Adrenal gland (tissue), 12 donors: ENCODE results near the gene PLRG1. TPM values are rescaled to one million over a fixed set of nuclear protein-coding genes. Genes with fewer than 3 reads are reported as not detected.

Experiments
- DNase-seq, 7 donors: peaks; one replicate each; pipeline ENCODE4 v3.0.0-alpha.2; 2019 to 2020
- H3K27ac ChIP-seq, 5 donors: fragments of 200-600 bp; sonication (generic) in 4 of 5; 1 replicate in 3 of 5; 2 replicates in 2 of 5; pipeline versions ENCODE4 v1.5.1 to v1.8.0; 2016 to 2020; ENCODE audit warnings: mild to moderate bottlenecking in 1 of 5
- H3K27me3 ChIP-seq: fragments of 200-600 bp; 2 replicates; pipeline ENCODE4 v1.8.0; 2021
- H3K36me3 ChIP-seq, 2 donors: fragments of 200-600 bp; replicated peaks in 1 of 2; 1 replicate in 1 of 2; 2 replicates in 1 of 2; pipeline versions ENCODE4 v1.5.1 to v1.8.0; 2018 to 2022
- H3K4me1 ChIP-seq, 2 donors: fragments of 200-600 bp; replicated peaks in 1 of 2; 1 replicate in 1 of 2; 2 replicates in 1 of 2; pipeline versions ENCODE4 v1.5.1 to v1.8.0; 2018 to 2021
- H3K4me3 ChIP-seq, 4 donors: fragments of 200-600 bp; sonication (generic) in 3 of 4; one replicate each; pipeline ENCODE4 v1.5.1; 2016 to 2018
- H3K9me3 ChIP-seq, 3 donors: fragments of 200-600 bp; sonication (generic) in 1 of 3; replicated peaks in 1 of 3; 1 replicate in 2 of 3; 2 replicates in 1 of 3; pipeline versions ENCODE4 v1.5.1 to v1.8.0; 2016 to 2021
- CTCF ChIP-seq, 6 experiments: fragments of 450-650 bp in 4 of 6; fragments of 200-600 bp in 2 of 6; sonication (generic) in 1 of 6; IDR thresholded peaks; 1 replicate in 5 of 6; 2 replicates in 1 of 6; pipeline versions ENCODE4 v1.5.1 to v1.8.0; 2016 to 2021; ENCODE audit warnings: antibody characterized with exemption in 6 of 6, mild to moderate bottlenecking in 2 of 6, moderate library complexity in 1 of 6
- POLR2A ChIP-seq, 2 donors: fragments of 450-650 bp; IDR thresholded peaks; one replicate each; pipeline ENCODE4 v1.6.1; 2017; ENCODE audit warnings: antibody characterized with exemption in 2 of 2, mild to moderate bottlenecking in 2 of 2, moderate library complexity in 1 of 2
- WGBS, 4 donors: extraction: QIAGEN DNeasy Blood & Tissue Kit in 2 of 4; methylation state at CpG; one replicate each; pipeline versions ENCODE4 v1.1.5 to v1.1.7; 2013 to 2017; 5-methylcytosine and 5-hydroxymethylcytosine counted together
- intact Hi-C, 2 donors: fragments of 100-400 bp; cut with DNase I; formaldehyde crosslinking; loops; one replicate each; pipeline versions ENCODE4 v1.14.1 to v1.15.0; 2022 to 2023
- polyA plus RNA-seq, 3 donors: library from polyadenylated mRNA; stranded (reverse); fragments of 200-250 nt in 2 of 3; fragments of 350-450 nt in 1 of 3; fragmentation: Illumina TruSeq in 1 of 3; extraction: RNeasy Lipid Tissue Mini Kit (QIAGEN cat#74804) in 1 of 3; gene quantifications; one replicate each; pipeline ENCODE4 v1.2.3, GENCODE V29; 2013 to 2014
- total RNA-seq, 9 donors: library from RNA; depleted of rRNA in 4 of 9; stranded (reverse); fragments of >200 nt in 4 of 9; fragments of 120-200 nt in 1 of 9; fragmentation: NEBNext Ultra II Directional in 1 of 9; extraction: Animal tissue kit (Norgen Biotek cat#: 25700) in 1 of 9; gene quantifications; one replicate each; pipeline versions ENCODE4 v1.1.0 to v1.2.4, GENCODE V29; 2013 to 2023
- donor health status: healthy with polysubstance abuse.
- donor health status: Bipolar disorder and iron deficiency.
- donor health status: DM: yes; HTN: yes; CAD: no.
- donor health status: DM: no; HTN: no; CAD: no.
- donor health status: DM: no; HTN: no; CAD: no.
- donor health status: DM: yes; HTN: yes; CAD: no.

PLRG1 gene
- total and polyA plus RNA-seq, 12 donors, result 37.2 to 71.4 (median 54.3) TPM

GRCh38 chr4:154497889-154498288 is 52.3 kb downstream of the PLRG1 start:
- Histone ChIP-seq H3K9me3 (no peaks in the 10 kb centered on the region), H3K4me1 (no peaks in the 10 kb centered on the region), H3K27me3 (no peaks in the 10 kb centered on the region), H3K4me3 (no peak overlapping the region), H3K36me3 (no peaks in the 10 kb centered on the region), H3K27ac (no peak overlapping the region)
- no peak for DNase-seq
- 76 to 96% (median 85%) methylated on average over 5 of the region's 5 CpGs for whole genome bisulfite sequencing, 4 donors
- no peak for TF ChIP-seq CTCF (IDR thresholded peaks at IDR 0.05)
- TF ChIP-seq POLR2A (IDR thresholded peaks at IDR 0.05), result no peak
- intact Hi-C loops, result no loop called here

GRCh38 chr4:154495867-154496266 is 54.3 kb downstream of the PLRG1 start:
- no peaks in the 10 kb centered on the region for H3K9me3 ChIP-seq
- TF ChIP-seq POLR2A (IDR thresholded peaks at IDR 0.05), result no peak
- H3K4me3 ChIP-seq, result no peak overlapping the region
- peaks cover 0 to 5% of the 10 kb centered on the region in 2 donors for H3K4me1 ChIP-seq
- 85 to 96% (median 93%) methylated on average over 2 of the region's 2 CpGs for WGBS, 4 donors
- intact Hi-C loops, result no loop called here
- H3K27ac ChIP-seq, result no peak overlapping the region
- no peaks in the 10 kb centered on the region for H3K27me3 ChIP-seq
- H3K36me3 ChIP-seq, result no peaks in the 10 kb centered on the region
- no peak for DNase-seq

- Histone ChIP-seq H3K9me3 (no peaks in the 10 kb centered on the region), H3K27ac (no peak overlapping the region)
These were observed 57.9 kb downstream of the PLRG1 start for GRCh38 chr4:154492288-154492687.

GRCh38 chr4:154491341-154492271 is 58.6 kb downstream of the PLRG1 start, which contains the start of gene DCHS2:
DCHS2 (minus strand) TSS chr4:154491799; CDS start chr4:154491355, 444 bp downstream.
- WGBS, 4 donors, result 1 to 2% (median 1%) methylated on average over 18 to 53 of the region's 53 CpGs
- peak in 4 of 7 donors; percentile 14 to 65 (median 28) for DNase-seq
- Histone ChIP-seq H3K36me3 (no peaks in the 10 kb centered on the region), H3K9me3 (no peaks in the 10 kb centered on the region), H3K4me3 (peak within 1 kb of the TSS in 1 of 4 donors; percentile 36), H3K27me3 (peaks cover 16% of the 10 kb centered on the region), H3K4me1 (peaks cover 0 to 12% of the 10 kb centered on the region in 2 donors), H3K27ac (peak within 1 kb of the TSS in 1 of 5 donors; percentile 39)
- intact Hi-C loops, result no loop called here
- TF ChIP-seq POLR2A (IDR thresholded peaks at IDR 0.05) (no peak), CTCF (IDR thresholded peaks at IDR 0.05) (no peak)

More at GRCh38 chr4:154492288-154492687, 57.9 kb downstream of the PLRG1 start:
- TF ChIP-seq CTCF (IDR thresholded peaks at IDR 0.05) (no peak), POLR2A (IDR thresholded peaks at IDR 0.05) (no peak)
- WGBS, 4 donors, result 9 to 14% (median 11%) methylated on average over 15 to 16 of the region's 16 CpGs
- no peak for DNase-seq
- no peaks in the 10 kb centered on the region for H3K36me3 ChIP-seq
- H3K4me3 ChIP-seq, result no peak overlapping the region
- H3K4me1 ChIP-seq, result peaks cover 0 to 12% of the 10 kb centered on the region in 2 donors
- peaks cover 16% of the 10 kb centered on the region for H3K27me3 ChIP-seq
- intact Hi-C loops, result no loop called here
